ENCODE results near the gene ZNF784. TPM values are rescaled to one million over a fixed set of nuclear protein-coding genes. Genes with fewer than 3 reads are reported as not detected.

ZNF784 gene
- total and polyA plus RNA-seq, 2 of the 8 experiments (the other 6 are each of a cell fraction or from before 2014, with no cell fraction given), result 6.5 to 8.0 TPM

DNA sequence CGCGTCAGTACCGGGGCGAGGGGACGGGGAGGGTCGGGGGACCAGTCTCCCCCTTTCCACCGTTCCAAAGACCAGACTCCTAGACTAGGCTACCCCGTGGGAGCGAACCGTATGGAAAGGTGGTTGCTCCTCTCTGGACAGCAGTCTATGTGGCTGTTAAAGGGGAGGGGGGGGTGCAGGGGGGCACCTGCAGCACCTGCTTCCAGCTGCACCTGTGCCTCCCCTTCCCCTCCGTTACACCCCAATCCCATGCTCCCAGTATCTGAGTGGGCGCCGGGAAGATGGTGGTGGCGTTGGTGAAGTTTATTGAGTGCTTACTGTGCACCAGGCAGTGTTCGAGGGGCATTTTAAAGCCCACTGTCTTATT, 23.7 kb downstream of the ZNF784 start:
- POLR2A ChIA-PET (ENCODE audit: partially characterized antibody), result interaction anchor here (0.8 to 2.5 kb wide), 9 partner anchors 12 to 278 kb away, joined by 3 to 6 read pairs (median 4); no protein-coding TSS in a partner anchor
- Histone ChIP-seq H3K79me2 (ENCODE audit: control insufficient read depth in 1 of 2, insufficient read depth in 2 of 2, low read length in 2 of 2) (peaks cover 0 to 3% of the 10 kb centered on the region in 2 experiments; a peak in 2 of 4 replicates), H3K14ac (ENCODE audit: insufficient read length) (no peak overlapping the region), H3K79me1 (ENCODE audit: low read depth, low read length) (peaks cover 3% of the 10 kb centered on the region), H3K18ac (ENCODE audit: extremely low read depth, low read length) (peak overlapping the region; percentile 44), H2AFZ (ENCODE audit: low read length) (no peak overlapping the region), H2BK120ac (replicated peaks; ENCODE audit: low read depth, low read length) (peak overlapping the region; percentile 26), H2AK5ac (ENCODE audit: low read depth, low read length) (no peak overlapping the region; the same call in 1 of the 2 replicates), H3K9me3 (ENCODE audit: insufficient read depth in 2 of 2, low read depth in 1 of 2, low read length in 1 of 2) (no peaks in the 10 kb centered on the region), H4K91ac (replicated peaks; ENCODE audit: insufficient read length, low read length) (peak overlapping the region; percentile 94), H2BK15ac (ENCODE audit: low read length) (0 out of 2 replicates have a peak overlapping the region, but pooled peaks have one; percentile 31), H3K4me3 (ENCODE audit: extremely low read depth in 1 of 4, insufficient read depth in 2 of 4, low read depth in 3 of 4, low read length in 4 of 4) (peak overlapping the region; percentile 50 to 83 (median 68)), H3K23ac (ENCODE audit: insufficient read length) (no peak overlapping the region), H3K4me2 (ENCODE audit: insufficient read depth in 1 of 2, low read depth in 2 of 2, low read length in 2 of 2) (peak overlapping the region; percentile 90 to 95), H4K8ac (ENCODE audit: extremely low read depth, insufficient read depth, low read length) (peak overlapping the region; percentile 82; the same call in 1 of the 2 replicates), H2BK20ac (ENCODE audit: low read length) (no peak overlapping the region; the same call in 1 of the 2 replicates), H3K4ac (replicated peaks; ENCODE audit: insufficient read length, low read depth, low read length) (peak overlapping the region; percentile 93), H3K27me3 (replicated peaks in 1 of 4; ENCODE audit: control insufficient read depth in 3 of 4, extremely low read depth in 1 of 4, insufficient read depth in 3 of 4, low read length in 3 of 4) (no peaks in the 10 kb centered on the region), H4K5ac (ENCODE audit: insufficient read length, low read depth, low read length) (peak overlapping the region; percentile 62), H2BK5ac (ENCODE audit: low read depth, low read length) (peak overlapping the region; percentile 68; the same call in 1 of the 2 replicates), H4K20me1 (replicated peaks in 1 of 2; ENCODE audit: control insufficient read depth in 1 of 2, insufficient read depth in 2 of 2, low read length in 2 of 2) (peaks cover 0 to 4% of the 10 kb centered on the region in 2 experiments), H3K27ac (ENCODE audit: low read depth, low read length) (peak overlapping the region; percentile 37; the same call in 1 of the 2 replicates), H2BK12ac (ENCODE audit: low read depth, low read length) (peak overlapping the region; percentile 53; the same call in 1 of the 2 replicates), H3K23me2 (ENCODE audit: low read depth, low read length) (peaks cover 14% of the 10 kb centered on the region), H3K4me1 (replicated peaks in 1 of 4; ENCODE audit: control insufficient read depth in 3 of 4, insufficient read depth in 4 of 4, low read length in 3 of 4) (peaks cover 0 to 14% (median 8%) of the 10 kb centered on the region in 4 experiments; a peak in 5 of 7 replicates), H3K56ac (replicated peaks; ENCODE audit: insufficient read length, low read depth, low read length) (no peak overlapping the region), H3K9ac (replicated peaks in 1 of 4; ENCODE audit: extremely low read depth in 1 of 4, low read depth in 3 of 4, low read length in 3 of 4) (peak overlapping the region in 3 of 4 experiments; percentile 29 to 77 (median 40); a peak in 4 of 7 replicates), H3K36me3 (ENCODE audit: control insufficient read depth in 2 of 4, insufficient read depth in 4 of 4, low read length in 3 of 4) (peaks cover 0 to 6% (median 4%) of the 10 kb centered on the region in 4 experiments; a peak in 3 of 8 replicates)
- TF ChIP-seq PHF8 (conservative IDR thresholded peaks at IDR 0.05; ENCODE audit: low read depth, low read length), result 0 out of 2 replicates have a peak, but pooled peaks have one; percentile 10
- no peak for TF ChIP-seq NRF1 (IDR thresholded peaks at IDR 0.05; ENCODE audit: low read depth, low read length)
- peak; percentile 11 for TF ChIP-seq KDM4A (IDR thresholded peaks at IDR 0.05; ENCODE audit: low read depth, low read length, severe bottlenecking)
- TF ChIP-seq SP4 (IDR thresholded peaks at IDR 0.05; ENCODE audit: low read length), result 0 out of 2 replicates have a peak, but pooled peaks have one; percentile 7
- TF ChIP-seq POLR2AphosphoS5 (IDR thresholded peaks at IDR 0.05; ENCODE audit: low read depth, low read length), result no peak
- WGBS, 2 experiments (ENCODE audit: extremely low coverage in 1 of 2, insufficient coverage in 1 of 2, insufficient read length in 1 of 2, insufficient replicate concordance in 2 of 2, low coverage in 1 of 2, low lambda C conversion rate in 2 of 2, missing lambda C conversion rate in 1 of 2), result 20% methylated on average over 8 of the region's 15 CpGs; no CpG with 5 or more reads in 1 of the 2 experiments
- DNase-seq (ENCODE audit: low read depth in 1 of 2, low spot score in 2 of 2), result no peak
- CTCF ChIA-PET (ENCODE audit: partially characterized antibody), result interaction anchor here (0.6 to 1.1 kb wide), 3 partner anchors 17 to 54 kb away, joined by 3 read pairs; no protein-coding TSS in a partner anchor
- no peak for FAIRE-seq
